HCT116 (cell line): Measurements from ENCODE around the gene DOCK1.

Experiments
- EGR1 ChIP-seq: IDR thresholded peaks from 2 replicates; pipeline ENCODE4 v1.6.1; 2012; ENCODE audit warnings: low read depth
- EZH2 ChIP-seq: fragments of 200-600 bp; sonication (generic); IDR thresholded peaks from 2 replicates; pipeline ENCODE4 v1.6.1; 2017; ENCODE audit warnings: antibody characterized with exemption, mixed run types
- MAX ChIP-seq: IDR thresholded peaks from 2 replicates; pipeline ENCODE4 v1.6.1; 2012
- POLR2A ChIP-seq: IDR thresholded peaks from 2 replicates; pipeline ENCODE4 v1.7.0; 2011; ENCODE audit warnings: borderline replicate concordance; ENCODE audit not compliant: insufficient read depth, insufficient read length; ENCODE audit errors: extremely low read depth
- SIN3A ChIP-seq: IDR thresholded peaks from 2 replicates; pipeline ENCODE4 v1.6.1; 2012; ENCODE audit warnings: low read depth
- SRF ChIP-seq: IDR thresholded peaks from 2 replicates; pipeline ENCODE4 v1.6.1; 2012; ENCODE audit warnings: low read depth
- YY1 ChIP-seq: IDR thresholded peaks from 2 replicates; pipeline ENCODE4 v1.6.1; 2011; ENCODE audit warnings: low read length, low read depth, moderate library complexity, mild to moderate bottlenecking; ENCODE audit not compliant: insufficient replicate concordance; ENCODE audit errors: extremely low read depth
- TF ChIP-seq, protein P1 (sequence below), 3 experiments: fragments of 200-600 bp in 1 of 3; sonication (generic) in 1 of 3; IDR thresholded peaks in 2 of 3; conservative IDR thresholded peaks in 1 of 3; 2 replicates each; pipeline ENCODE4 v1.5.1; 2012 to 2017; ENCODE audit warnings: low read depth in 2 of 3, low read length in 2 of 3, antibody characterized with exemption in 1 of 3, borderline replicate concordance in 1 of 3, control low read depth in 1 of 3, mild to moderate bottlenecking in 1 of 3, mixed read lengths in 1 of 3, mixed run types in 1 of 3, moderate library complexity in 1 of 3; ENCODE audit not compliant: insufficient read depth in 1 of 3
- TF ChIP-seq, protein P2 (sequence below): IDR thresholded peaks from 2 replicates; pipeline ENCODE4 v1.6.1; 2012

DNA sequence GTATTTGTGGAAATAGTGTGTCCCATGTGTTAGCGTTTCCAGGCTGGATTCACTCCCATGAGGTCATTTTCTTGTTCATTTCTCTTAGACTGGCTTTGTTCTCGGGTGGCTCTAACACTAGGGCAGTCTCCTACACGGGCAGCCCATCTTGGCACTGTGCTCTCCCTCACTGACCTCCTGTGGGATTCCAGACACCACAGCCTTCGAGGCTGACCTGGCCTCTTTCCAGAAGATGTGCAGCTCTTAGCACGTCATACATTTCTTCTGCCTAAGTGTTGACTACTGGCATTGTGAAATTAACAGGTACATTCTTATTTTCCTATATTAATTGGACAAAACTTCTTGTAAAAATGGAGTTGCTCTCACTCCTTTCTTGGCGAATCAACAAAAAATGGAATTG, 218.4 kb downstream of the DOCK1 start:
- TF ChIP-seq, protein P1, sequence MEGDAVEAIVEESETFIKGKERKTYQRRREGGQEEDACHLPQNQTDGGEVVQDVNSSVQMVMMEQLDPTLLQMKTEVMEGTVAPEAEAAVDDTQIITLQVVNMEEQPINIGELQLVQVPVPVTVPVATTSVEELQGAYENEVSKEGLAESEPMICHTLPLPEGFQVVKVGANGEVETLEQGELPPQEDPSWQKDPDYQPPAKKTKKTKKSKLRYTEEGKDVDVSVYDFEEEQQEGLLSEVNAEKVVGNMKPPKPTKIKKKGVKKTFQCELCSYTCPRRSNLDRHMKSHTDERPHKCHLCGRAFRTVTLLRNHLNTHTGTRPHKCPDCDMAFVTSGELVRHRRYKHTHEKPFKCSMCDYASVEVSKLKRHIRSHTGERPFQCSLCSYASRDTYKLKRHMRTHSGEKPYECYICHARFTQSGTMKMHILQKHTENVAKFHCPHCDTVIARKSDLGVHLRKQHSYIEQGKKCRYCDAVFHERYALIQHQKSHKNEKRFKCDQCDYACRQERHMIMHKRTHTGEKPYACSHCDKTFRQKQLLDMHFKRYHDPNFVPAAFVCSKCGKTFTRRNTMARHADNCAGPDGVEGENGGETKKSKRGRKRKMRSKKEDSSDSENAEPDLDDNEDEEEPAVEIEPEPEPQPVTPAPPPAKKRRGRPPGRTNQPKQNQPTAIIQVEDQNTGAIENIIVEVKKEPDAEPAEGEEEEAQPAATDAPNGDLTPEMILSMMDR (IDR thresholded peaks at IDR 0.05 in 2 of 3, conservative IDR thresholded peaks at IDR 0.05 in 1 of 3; ENCODE audit: borderline replicate concordance in 1 of 3, insufficient read depth in 1 of 3, low read depth in 2 of 3, low read length in 2 of 3): no peak
- TF ChIP-seq POLR2A (no peak), YY1 (no peak), SRF (no peak), SIN3A (no peak), EGR1 (no peak), EZH2 (no peak), MAX (no peak)
- TF ChIP-seq, protein P2, sequence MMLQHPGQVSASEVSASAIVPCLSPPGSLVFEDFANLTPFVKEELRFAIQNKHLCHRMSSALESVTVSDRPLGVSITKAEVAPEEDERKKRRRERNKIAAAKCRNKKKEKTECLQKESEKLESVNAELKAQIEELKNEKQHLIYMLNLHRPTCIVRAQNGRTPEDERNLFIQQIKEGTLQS: no peak
